ENCODE results near the gene NKPD1.
"Not testable (repeated sequence)": the region's sequence is repeated elsewhere in the genome, so short reads cannot be mapped to it uniquely, and the experiment has no call there.

Gene NKPD1

GRCh38 chr19:45118591-45119355 lies 42.0 kb downstream of the NKPD1 start:
- not testable (repeated sequence) for DNase-seq (ENCODE audit: low read depth, low spot score)

DNA sequence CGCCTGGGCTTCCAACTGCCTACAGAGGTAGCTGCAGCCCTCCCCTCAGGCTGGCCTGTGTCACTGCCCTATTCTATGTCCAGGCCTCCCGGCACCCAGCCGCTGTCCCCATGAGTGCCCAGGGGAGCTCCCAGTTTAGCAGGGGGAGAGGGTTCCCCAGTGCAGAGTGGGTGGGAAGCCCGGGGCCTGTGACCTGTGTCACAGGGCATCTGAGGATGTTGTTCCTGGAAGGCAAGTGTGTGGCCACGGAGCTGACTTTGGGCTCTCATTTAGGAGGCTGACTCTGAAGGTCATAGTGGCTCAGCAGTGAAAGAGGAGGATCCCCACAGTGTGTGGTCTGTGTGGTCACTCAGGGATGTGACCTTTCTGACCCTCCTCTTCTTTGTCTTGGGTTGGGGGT lies 42.7 kb downstream of the NKPD1 start:
- DNase-seq (ENCODE audit: low read depth, low spot score): no peak

GRCh38 chr19:45117671-45118070 lies 43.1 kb downstream of the NKPD1 start:
- DNase-seq (ENCODE audit: low read depth, low spot score): no peak

DNA sequence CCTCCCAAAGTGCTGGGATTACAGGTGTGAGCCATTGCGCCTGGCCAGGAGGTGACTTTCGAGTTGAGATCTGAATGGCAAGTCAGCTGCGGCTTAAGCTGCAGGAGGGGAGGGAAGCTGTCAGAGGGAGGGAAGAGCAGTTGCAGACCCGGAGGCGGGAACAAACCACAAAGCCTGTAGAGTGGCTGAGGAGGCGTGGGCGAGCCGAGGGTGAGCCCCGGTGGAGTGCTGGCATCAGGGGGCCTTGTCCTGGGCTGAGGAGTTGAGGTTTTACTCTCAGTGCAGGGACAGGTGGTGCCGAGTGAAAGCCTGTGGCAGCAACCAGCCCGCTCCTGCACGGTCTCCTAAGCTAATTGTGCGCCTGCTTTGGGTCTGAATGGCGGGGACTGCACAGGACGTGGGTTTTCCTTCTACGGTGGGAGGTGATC lies 43.6 kb downstream of the NKPD1 start:
- DNase-seq (ENCODE audit: low read depth, low spot score): peak; percentile 69

GRCh38 chr19:45115809-45116615 lies 44.8 kb downstream of the NKPD1 start:
- DNase-seq (ENCODE audit: low read depth, low spot score): no peak

DNA sequence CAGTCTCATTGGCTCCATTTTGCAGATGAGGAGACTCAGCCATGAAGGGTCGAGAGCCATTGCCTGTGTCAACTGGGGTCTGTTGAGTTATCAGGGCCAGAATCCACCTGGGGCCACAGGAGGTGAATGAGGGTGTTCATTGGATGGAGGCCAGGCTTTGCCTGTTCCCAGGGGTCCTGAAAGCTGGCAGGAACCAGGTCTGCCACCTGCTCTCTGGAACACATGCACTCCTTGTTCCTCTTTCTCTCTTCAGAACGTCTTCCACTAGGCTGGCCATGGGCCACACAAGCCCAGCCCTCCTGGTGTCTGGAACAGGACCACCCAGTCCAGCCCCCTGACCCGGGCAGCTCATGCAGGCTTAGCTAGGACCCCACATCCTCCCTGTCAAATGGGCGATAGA lies 46.7 kb downstream of the NKPD1 start:
- no peak for DNase-seq (ENCODE audit: low read depth, low spot score)

DNA sequence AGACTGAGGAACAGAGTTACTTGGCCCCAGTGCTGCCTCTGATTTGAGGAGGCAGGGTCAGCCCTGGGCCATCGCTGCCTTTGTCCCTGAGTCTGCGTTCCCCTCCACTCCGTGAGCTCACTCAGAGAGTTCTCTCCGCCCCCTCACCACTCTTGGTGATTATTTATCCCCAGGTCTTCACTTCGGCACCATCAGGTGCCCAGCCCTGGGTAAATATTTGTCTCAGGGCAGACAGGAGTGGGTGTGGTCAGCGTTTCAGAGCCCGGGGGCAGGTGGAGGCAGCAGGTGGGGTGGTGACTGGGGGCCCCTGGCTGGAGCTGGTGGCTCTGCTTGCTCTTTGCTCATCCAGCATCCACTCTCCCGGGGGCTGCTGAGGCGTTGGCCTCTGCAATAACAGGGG lies 47.2 kb downstream of the NKPD1 start:
- no peak for DNase-seq (ENCODE audit: low read depth, low spot score)

- DNase-seq (ENCODE audit: low read depth, low spot score): no peak
Observed at GRCh38 chr19:45112111-45112827, 48.5 kb downstream of the NKPD1 start.

All from ELF-1 (cell line).